ENCODE measurements around the gene CAVIN1.

DNA sequence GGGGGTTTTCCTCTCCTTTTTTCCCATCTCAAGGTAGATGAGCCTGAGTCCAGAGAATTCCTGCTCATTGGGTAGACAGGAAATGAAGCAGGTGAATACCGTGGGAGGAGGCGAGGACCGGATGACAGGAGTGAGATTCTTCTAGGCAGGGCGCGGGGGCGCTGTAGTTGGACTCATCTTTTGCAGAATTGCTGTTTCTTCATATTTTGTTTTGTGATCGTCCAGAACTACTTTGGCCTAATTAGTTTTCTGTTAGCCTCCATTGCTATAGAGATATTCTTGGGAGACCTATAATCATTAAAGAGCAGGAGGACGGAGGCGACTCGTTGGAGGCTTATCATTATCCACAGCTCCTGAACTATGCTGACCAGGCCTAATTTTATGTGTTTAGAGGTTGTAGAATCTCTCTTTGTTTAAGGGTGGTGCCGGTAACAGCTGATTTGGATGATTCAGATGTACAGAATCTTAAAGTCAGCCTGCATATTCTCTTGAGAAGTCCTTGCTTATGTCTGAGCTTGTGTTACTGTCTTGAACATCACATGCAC is 36.3 kb upstream of the CAVIN1 start:
- no peak for TF ChIP-seq EZH2phosphoT487 (IDR thresholded peaks at IDR 0.05; ENCODE audit: insufficient read depth, low read depth)
- no peak for TF ChIP-seq EZH2 (IDR thresholded peaks at IDR 0.05; ENCODE audit: insufficient read depth, poor library complexity, severe bottlenecking)
